CD14-positive monocyte (primary cell): ENCODE results near the gene TOGARAM1. TPM values are rescaled to one million over a fixed set of nuclear protein-coding genes. Genes with fewer than 3 reads are reported as not detected.

Experiments
- DNase-seq, 3 donors: peaks; one replicate each; pipeline ENCODE4 v3.0.0-alpha.2; 2011 to 2022
- H2AFZ ChIP-seq: 2 replicates; pipeline ENCODE4 v1.6.0; 2012; ENCODE audit warnings: mild to moderate bottlenecking, low read depth, low read length, inconsistent platforms; ENCODE audit not compliant: insufficient read depth, poor library complexity, severe bottlenecking
- H3K27ac ChIP-seq, 2 donors: 1 replicate in 1 of 2; 2 replicates in 1 of 2; pipeline ENCODE4 v1.5.1; 2012 to 2013; ENCODE audit warnings: low read length in 2 of 2, control low read depth in 1 of 2, inconsistent platforms in 1 of 2, low read depth in 1 of 2, mild to moderate bottlenecking in 1 of 2
- H3K27me3 ChIP-seq, 2 donors: one replicate each; pipeline versions ENCODE4 v1.6.0 to v1.6.1; 2011 to 2013; ENCODE audit warnings: low read length in 2 of 2; ENCODE audit not compliant: control insufficient read depth in 2 of 2, insufficient read depth in 2 of 2
- H3K36me3 ChIP-seq, 2 donors: replicated peaks in 1 of 2; 1 replicate in 1 of 2; 2 replicates in 1 of 2; pipeline versions ENCODE4 v1.5.1 to v1.6.1; 2012 to 2013; ENCODE audit warnings: low read length in 2 of 2, control low read depth in 1 of 2, inconsistent platforms in 1 of 2, mild to moderate bottlenecking in 1 of 2; ENCODE audit not compliant: insufficient read depth in 2 of 2, control insufficient read depth in 1 of 2
- H3K4me1 ChIP-seq, 2 donors: 1 replicate in 1 of 2; 2 replicates in 1 of 2; pipeline versions ENCODE4 v1.5.1 to v1.6.1; 2012 to 2013; ENCODE audit warnings: low read length in 2 of 2, control low read depth in 1 of 2, inconsistent platforms in 1 of 2, mild to moderate bottlenecking in 1 of 2, moderate library complexity in 1 of 2; ENCODE audit not compliant: insufficient read depth in 2 of 2, control insufficient read depth in 1 of 2
- H3K4me2 ChIP-seq: replicated peaks from 2 replicates; pipeline ENCODE3; 2012; ENCODE audit warnings: low read length, moderate library complexity, mild to moderate bottlenecking; ENCODE audit not compliant: poor library complexity, severe bottlenecking; ENCODE audit errors: extremely low read depth
- H3K4me3 ChIP-seq, 3 experiments: fragments of 200-600 bp in 1 of 3; sonication (generic) in 1 of 3; replicated peaks in 1 of 3; 1 replicate in 2 of 3; 2 replicates in 1 of 3; pipeline ENCODE4 v1.5.1; 2011 to 2013; ENCODE audit warnings: low read length in 3 of 3, mild to moderate bottlenecking in 3 of 3, control low read depth in 2 of 3, low read depth in 2 of 3, inconsistent platforms in 1 of 3, moderate library complexity in 1 of 3
- H3K79me2 ChIP-seq: 2 replicates; pipeline ENCODE4 v1.6.0; 2012; ENCODE audit warnings: mild to moderate bottlenecking, control low read depth, inconsistent platforms, low read length, moderate library complexity; ENCODE audit not compliant: insufficient read depth
- H3K9ac ChIP-seq: 2 replicates; pipeline ENCODE4 v1.6.0; 2017; ENCODE audit warnings: low read length, mild to moderate bottlenecking; ENCODE audit not compliant: insufficient read depth, poor library complexity, severe bottlenecking
- H3K9me3 ChIP-seq, 2 donors: replicated peaks in 1 of 2; 1 replicate in 1 of 2; 2 replicates in 1 of 2; pipeline versions ENCODE4 v1.5.1 to v1.6.1; 2012 to 2013; ENCODE audit warnings: low read length in 2 of 2, control low read depth in 1 of 2; ENCODE audit not compliant: control insufficient read depth in 1 of 2, insufficient read depth in 1 of 2
- H4K20me1 ChIP-seq: 2 replicates; pipeline ENCODE4 v1.6.0; 2012; ENCODE audit warnings: mild to moderate bottlenecking, low read length, control low read depth, moderate library complexity; ENCODE audit not compliant: insufficient read depth
- H3K27ac Mint-ChIP-seq, 7 donors: one replicate each; pipeline ENCODE4 v1.8.0; 2020; ENCODE audit warnings: mild to moderate bottlenecking in 7 of 7, mixed read lengths in 7 of 7, moderate library complexity in 6 of 7, inconsistent platforms in 2 of 7
- H3K27me3 Mint-ChIP-seq, 3 donors: one replicate each; pipeline ENCODE4 v1.8.0; 2021 to 2022; ENCODE audit warnings: low read depth in 3 of 3, mild to moderate bottlenecking in 3 of 3, mixed read lengths in 3 of 3, moderate library complexity in 3 of 3, inconsistent platforms in 1 of 3
- H3K36me3 Mint-ChIP-seq, 2 donors: one replicate each; pipeline ENCODE4 v1.8.0; 2020; ENCODE audit warnings: mixed read lengths in 2 of 2, inconsistent platforms in 1 of 2, mild to moderate bottlenecking in 1 of 2
- H3K4me1 Mint-ChIP-seq: one replicate; pipeline ENCODE4 v1.8.0; 2020; ENCODE audit warnings: mild to moderate bottlenecking, mixed read lengths
- H3K4me3 Mint-ChIP-seq, 2 donors: one replicate each; pipeline ENCODE4 v1.8.0; 2020; ENCODE audit warnings: mild to moderate bottlenecking in 2 of 2, mixed read lengths in 2 of 2, moderate library complexity in 1 of 2
- H3K9me3 Mint-ChIP-seq, 7 donors: one replicate each; pipeline ENCODE4 v1.8.0; 2020 to 2022; ENCODE audit warnings: mixed read lengths in 7 of 7, mild to moderate bottlenecking in 6 of 7, moderate library complexity in 6 of 7, inconsistent platforms in 2 of 7
- CTCF ChIP-seq: fragments of 200-600 bp; IDR thresholded peaks from one replicate; pipeline ENCODE4 v1.8.0; 2022; ENCODE audit warnings: antibody characterized with exemption, mild to moderate bottlenecking
- WGBS: methylation state at CpG from one replicate; pipeline ENCODE4 v1.1.5; 2013; ENCODE audit warnings: missing lambda C conversion rate; ENCODE audit not compliant: insufficient coverage; 5-methylcytosine and 5-hydroxymethylcytosine counted together
- intact Hi-C, 2 donors: fragments of 100-400 bp; cut with micrococcal nuclease; formaldehyde crosslinking; loops; one replicate each; pipeline versions ENCODE4 v1.15.0 to v1.15.1; 2023
- polyA plus RNA-seq, 3 donors: library from polyadenylated mRNA; depleted of rRNA in 1 of 3; unstranded in 2 of 3; stranded (reverse) in 1 of 3; fragments of 300-500 nt in 2 of 3; fragments of >200 nt in 1 of 3; fragmentation: Illumina TruSeq in 2 of 3; gene quantifications; 1 replicate in 2 of 3; 2 replicates in 1 of 3; pipeline ENCODE4 v1.2.3, GENCODE V29; 2012 to 2021

TOGARAM1 gene
- polyA plus RNA-seq, 3 donors: 2.6 to 3.8 (median 3.4) TPM

GRCh38 chr14:45068396-45068795 is 106.4 kb downstream of the TOGARAM1 start:
- H3K79me2 ChIP-seq: no peaks in the 10 kb centered on the region
- H4K20me1 ChIP-seq: no peaks in the 10 kb centered on the region
- no peak overlapping the region for H3K9ac ChIP-seq
- H3K36me3 ChIP-seq: no peaks in the 10 kb centered on the region
- Mint-ChIP-seq H3K36me3 (peaks cover 13 to 18% of the 10 kb centered on the region in 2 donors), H3K9me3 (peaks cover 0 to 3% (median 0%) of the 10 kb centered on the region in 7 donors), H3K27me3 (no peaks in the 10 kb centered on the region), H3K4me3 (no peak overlapping the region), H3K27ac (no peak overlapping the region), H3K4me1 (no peaks in the 10 kb centered on the region)
- WGBS: no CpG with 5 or more reads among the region's 3 CpGs
- no peak overlapping the region for H3K4me2 ChIP-seq
- no peak overlapping the region for H2AFZ ChIP-seq
- H3K27me3 ChIP-seq: no peaks in the 10 kb centered on the region
- H3K4me1 ChIP-seq: no peaks in the 10 kb centered on the region
- no peak for TF ChIP-seq CTCF
- intact Hi-C loops: no loop called here
- no peak overlapping the region for H3K4me3 ChIP-seq
- no peak overlapping the region for H3K27ac ChIP-seq
- no peak for DNase-seq
- no peaks in the 10 kb centered on the region for H3K9me3 ChIP-seq

GRCh38 chr14:45070215-45070614 is 108.2 kb downstream of the TOGARAM1 start:
- WGBS: no CpG with 5 or more reads among the region's 1 CpG
- H3K36me3 Mint-ChIP-seq: peaks cover 15 to 18% of the 10 kb centered on the region in 2 donors
- no peaks in the 10 kb centered on the region for H3K4me1 ChIP-seq
- H3K79me2 ChIP-seq: no peaks in the 10 kb centered on the region
- no peak overlapping the region for H3K4me3 Mint-ChIP-seq
- intact Hi-C loops: no loop called here
- no peaks in the 10 kb centered on the region for H3K9me3 ChIP-seq
- H3K27me3 ChIP-seq: no peaks in the 10 kb centered on the region
- H3K9ac ChIP-seq: no peak overlapping the region
- no peaks in the 10 kb centered on the region for H3K4me1 Mint-ChIP-seq
- no peaks in the 10 kb centered on the region for H4K20me1 ChIP-seq
- no peaks in the 10 kb centered on the region for H3K9me3 Mint-ChIP-seq
- no peaks in the 10 kb centered on the region for H3K36me3 ChIP-seq
- H3K27me3 Mint-ChIP-seq: no peaks in the 10 kb centered on the region
- no peak overlapping the region for H3K4me2 ChIP-seq
- TF ChIP-seq CTCF: no peak
- H2AFZ ChIP-seq: no peak overlapping the region
- no peak overlapping the region for H3K4me3 ChIP-seq
- DNase-seq: no peak
- no peak overlapping the region for H3K27ac ChIP-seq
- no peak overlapping the region for H3K27ac Mint-ChIP-seq
